Measurements from ENCODE around the gene INTS1.

DNA sequence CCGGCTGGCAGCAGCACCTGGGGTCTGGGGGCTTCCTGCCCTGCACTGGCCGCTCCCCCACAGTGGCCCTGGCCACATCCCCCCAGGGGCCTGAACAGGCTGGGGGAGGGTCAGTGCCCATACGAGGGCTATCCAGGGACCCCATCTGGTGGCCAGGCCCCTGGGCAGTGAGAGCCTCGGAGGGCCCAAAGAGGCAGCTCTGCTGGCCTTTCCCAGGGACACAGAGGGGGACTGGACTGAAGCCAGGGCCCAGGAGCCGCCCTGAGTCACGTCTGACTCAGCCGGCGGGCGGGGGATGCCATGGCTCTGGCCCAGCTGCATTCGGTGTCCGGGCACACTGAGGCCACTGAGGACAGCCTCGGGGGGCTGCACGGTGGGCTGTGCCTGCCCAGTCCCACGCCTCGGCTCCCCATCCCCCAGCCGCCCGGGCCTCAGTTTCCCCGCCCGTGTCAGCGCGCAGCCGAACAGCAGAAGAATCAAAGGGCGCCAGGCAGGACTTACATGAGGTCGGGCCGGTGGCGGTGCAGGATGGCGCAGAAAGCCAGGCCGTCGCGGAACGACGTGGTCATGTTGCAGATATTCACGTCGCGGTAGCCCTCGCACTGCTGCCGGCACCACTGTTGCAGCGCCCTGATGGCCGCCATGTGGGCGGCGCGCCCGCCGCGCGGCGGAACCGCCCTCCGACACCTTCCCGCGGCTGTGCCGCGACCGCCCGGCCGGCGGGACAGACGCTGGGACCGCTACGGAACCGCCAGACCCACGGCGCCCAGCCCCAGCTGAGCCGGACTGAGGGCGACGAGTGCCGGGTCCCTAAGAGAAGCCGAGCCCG, 45.3 kb downstream of the INTS1 start, which contains the start of gene MICALL2:
- TF ChIP-seq ARNT (IDR thresholded peaks at IDR 0.05) (no peak), FOXA1 (IDR thresholded peaks at IDR 0.05) (no peak), BHLHE40 (IDR thresholded peaks at IDR 0.05; ENCODE audit: borderline replicate concordance) (no peak), FOXK2 (IDR thresholded peaks at IDR 0.05) (no peak), SP1 (IDR thresholded peaks at IDR 0.05) (no peak), FOXM1 (IDR thresholded peaks at IDR 0.05; ENCODE audit: borderline replicate concordance) (no peak), SUZ12 (IDR thresholded peaks at IDR 0.05) (no peak), ZNF384 (IDR thresholded peaks at IDR 0.05) (no peak), TARDBP (IDR thresholded peaks at IDR 0.05) (no peak), LEF1 (IDR thresholded peaks at IDR 0.05; ENCODE audit: borderline replicate concordance) (no peak), L3MBTL2 (conservative IDR thresholded peaks at IDR 0.05) (no peak)
- TF ChIP-seq, protein P1, sequence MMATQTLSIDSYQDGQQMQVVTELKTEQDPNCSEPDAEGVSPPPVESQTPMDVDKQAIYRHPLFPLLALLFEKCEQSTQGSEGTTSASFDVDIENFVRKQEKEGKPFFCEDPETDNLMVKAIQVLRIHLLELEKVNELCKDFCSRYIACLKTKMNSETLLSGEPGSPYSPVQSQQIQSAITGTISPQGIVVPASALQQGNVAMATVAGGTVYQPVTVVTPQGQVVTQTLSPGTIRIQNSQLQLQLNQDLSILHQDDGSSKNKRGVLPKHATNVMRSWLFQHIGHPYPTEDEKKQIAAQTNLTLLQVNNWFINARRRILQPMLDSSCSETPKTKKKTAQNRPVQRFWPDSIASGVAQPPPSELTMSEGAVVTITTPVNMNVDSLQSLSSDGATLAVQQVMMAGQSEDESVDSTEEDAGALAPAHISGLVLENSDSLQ (IDR thresholded peaks at IDR 0.05), result no peak
